Ovary (tissue), 9 donors: Measurements from ENCODE around the gene ADRM1. TPM values are rescaled to one million over a fixed set of nuclear protein-coding genes. Genes with fewer than 3 reads are reported as not detected.

Source experiments
- DNase-seq, 5 donors: peaks; one replicate each; pipeline ENCODE4 v3.0.0-alpha.2; 2019 to 2020
- H3K27ac ChIP-seq, 2 donors: fragments of 200-600 bp; one replicate each; pipeline versions ENCODE4 v1.5.1 to v1.8.0; 2019 to 2022
- H3K27me3 ChIP-seq: fragments of 200-600 bp; one replicate; pipeline ENCODE4 v1.8.0; 2022
- H3K36me3 ChIP-seq: fragments of 200-600 bp; sonication (generic); one replicate; pipeline ENCODE4 v1.5.1; 2019
- H3K4me1 ChIP-seq: one replicate; pipeline ENCODE4 v1.8.1; 2013; ENCODE audit warnings: mild to moderate bottlenecking, moderate library complexity; ENCODE audit not compliant: insufficient read depth
- H3K4me3 ChIP-seq: fragments of 200-600 bp; sonication (generic); one replicate; pipeline ENCODE4 v1.5.1; 2017
- H3K9me3 ChIP-seq, 2 donors: fragments of 200-600 bp in 1 of 2; sonication (generic) in 1 of 2; one replicate each; pipeline versions ENCODE4 v1.5.1 to v1.8.1; 2013 to 2019; ENCODE audit warnings: mild to moderate bottlenecking in 1 of 2, moderate library complexity in 1 of 2
- EP300 ChIP-seq: sonication (generic); formaldehyde crosslinking; IDR thresholded peaks from one replicate; pipeline ENCODE4 v1.6.1; 2017; ENCODE audit warnings: antibody characterized with exemption
- POLR2A ChIP-seq: fragments of 450-650 bp; IDR thresholded peaks from one replicate; pipeline ENCODE4 v1.6.1; 2017; ENCODE audit warnings: antibody characterized with exemption, mild to moderate bottlenecking, moderate library complexity
- WGBS, 3 donors: extraction: QIAGEN DNeasy Blood & Tissue Kit in 1 of 3; methylation state at CpG; one replicate each; pipeline versions ENCODE4 v1.1.5 to v1.1.7; 2013 to 2017; 5-methylcytosine and 5-hydroxymethylcytosine counted together
- intact Hi-C, 4 donors: fragments of 100-400 bp; cut with DNase I; formaldehyde crosslinking; loops; one replicate each; pipeline versions ENCODE4 v1.11.0 to v1.15.1; 2022 to 2023
- polyA plus RNA-seq, 2 donors: library from polyadenylated mRNA; stranded (reverse); fragments of 200-250 nt in 1 of 2; fragments of 350-450 nt in 1 of 2; fragmentation: Illumina TruSeq in 1 of 2; extraction: RNeasy Lipid Tissue Mini Kit (QIAGEN cat#74804) in 1 of 2; gene quantifications; one replicate each; pipeline ENCODE4 v1.2.3, GENCODE V29; 2013 to 2014
- total RNA-seq, 7 donors: library from RNA; depleted of rRNA in 2 of 7; stranded (reverse); fragments of >200 nt in 2 of 7; fragmentation: NEBNext Ultra II Directional in 3 of 7; extraction: Animal tissue kit (Norgen Biotek cat#: 25700) in 3 of 7; gene quantifications; one replicate each; pipeline versions ENCODE4 v1.1.0 to v1.2.4, GENCODE V29; 2016 to 2023
- TF ChIP-seq, protein P1 (sequence below), 3 donors: fragments of 450-650 bp in 2 of 3; fragments of 200-600 bp in 1 of 3; IDR thresholded peaks; one replicate each; pipeline versions ENCODE4 v1.5.1 to v1.8.0; 2016 to 2022; ENCODE audit warnings: antibody characterized with exemption in 3 of 3, mild to moderate bottlenecking in 1 of 3
- donor health status: DM: no; HTN: no; CAD: no; lungs with moderate emphysema.
- donor health status: DM: no; HTN: no; CAD: no.
- donor health status: Bipolar disorder and iron deficiency.
- donor health status: DM: yes; HTN: yes; CAD: no.
- donor health status: DM: no; HTN: no; CAD: no.
- donor health status: DM: yes; HTN: yes; CAD: no.

The ADRM1 gene
- total and polyA plus RNA-seq, 9 donors, result 7.8 to 109 (median 55.2) TPM

DNA sequence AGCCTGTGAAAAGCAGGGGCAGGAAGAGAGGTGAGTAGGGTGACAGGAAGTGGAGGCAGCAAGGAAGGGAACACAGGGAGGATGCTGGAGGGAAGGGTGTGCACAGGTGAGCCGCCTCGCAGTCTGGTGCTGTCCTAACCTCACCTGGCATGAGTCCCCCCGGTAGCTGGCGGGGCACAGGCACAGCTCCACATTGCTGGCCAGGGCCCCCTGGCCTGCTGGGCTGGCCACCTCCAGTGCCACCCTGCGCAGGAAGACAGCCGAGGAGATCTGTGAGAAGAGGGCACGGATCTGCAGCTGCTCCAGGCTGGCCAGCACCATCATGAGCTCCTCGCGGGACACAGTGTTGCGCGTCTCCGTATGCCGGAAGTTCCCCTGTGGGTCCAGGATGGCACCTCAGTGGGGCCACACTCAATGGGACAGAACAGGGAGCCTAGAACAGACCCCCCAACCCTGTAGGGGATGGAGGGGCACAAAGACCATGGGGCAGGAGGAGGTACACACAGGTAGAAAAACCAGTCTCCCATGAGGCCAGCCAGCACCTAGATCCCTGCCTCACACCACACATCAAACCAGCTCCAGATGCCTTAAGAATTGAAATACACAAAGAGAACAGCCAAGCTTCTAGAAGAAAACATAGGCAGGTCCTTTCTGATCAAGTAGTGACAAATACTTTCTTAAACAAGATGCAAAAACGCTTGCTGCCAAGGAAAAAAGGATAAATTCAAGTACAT is 22.5 kb downstream of the ADRM1 start:
- intact Hi-C loops, result no loop called here
- Histone ChIP-seq H3K27me3 (no peaks in the 10 kb centered on the region), H3K4me1 (no peaks in the 10 kb centered on the region), H3K9me3 (no peaks in the 10 kb centered on the region), H3K4me3 (no peak overlapping the region), H3K27ac (no peak overlapping the region), H3K36me3 (no peaks in the 10 kb centered on the region)
- TF ChIP-seq, protein P1, sequence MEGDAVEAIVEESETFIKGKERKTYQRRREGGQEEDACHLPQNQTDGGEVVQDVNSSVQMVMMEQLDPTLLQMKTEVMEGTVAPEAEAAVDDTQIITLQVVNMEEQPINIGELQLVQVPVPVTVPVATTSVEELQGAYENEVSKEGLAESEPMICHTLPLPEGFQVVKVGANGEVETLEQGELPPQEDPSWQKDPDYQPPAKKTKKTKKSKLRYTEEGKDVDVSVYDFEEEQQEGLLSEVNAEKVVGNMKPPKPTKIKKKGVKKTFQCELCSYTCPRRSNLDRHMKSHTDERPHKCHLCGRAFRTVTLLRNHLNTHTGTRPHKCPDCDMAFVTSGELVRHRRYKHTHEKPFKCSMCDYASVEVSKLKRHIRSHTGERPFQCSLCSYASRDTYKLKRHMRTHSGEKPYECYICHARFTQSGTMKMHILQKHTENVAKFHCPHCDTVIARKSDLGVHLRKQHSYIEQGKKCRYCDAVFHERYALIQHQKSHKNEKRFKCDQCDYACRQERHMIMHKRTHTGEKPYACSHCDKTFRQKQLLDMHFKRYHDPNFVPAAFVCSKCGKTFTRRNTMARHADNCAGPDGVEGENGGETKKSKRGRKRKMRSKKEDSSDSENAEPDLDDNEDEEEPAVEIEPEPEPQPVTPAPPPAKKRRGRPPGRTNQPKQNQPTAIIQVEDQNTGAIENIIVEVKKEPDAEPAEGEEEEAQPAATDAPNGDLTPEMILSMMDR (IDR thresholded peaks at IDR 0.05), result no peak
- TF ChIP-seq EP300 (no peak), POLR2A (no peak)
- 88 to 96% (median 95%) methylated on average over 13 to 14 of the region's 14 CpGs for WGBS, 3 donors
- DNase-seq, result peak in 1 of 5 donors; percentile 8

DNA sequence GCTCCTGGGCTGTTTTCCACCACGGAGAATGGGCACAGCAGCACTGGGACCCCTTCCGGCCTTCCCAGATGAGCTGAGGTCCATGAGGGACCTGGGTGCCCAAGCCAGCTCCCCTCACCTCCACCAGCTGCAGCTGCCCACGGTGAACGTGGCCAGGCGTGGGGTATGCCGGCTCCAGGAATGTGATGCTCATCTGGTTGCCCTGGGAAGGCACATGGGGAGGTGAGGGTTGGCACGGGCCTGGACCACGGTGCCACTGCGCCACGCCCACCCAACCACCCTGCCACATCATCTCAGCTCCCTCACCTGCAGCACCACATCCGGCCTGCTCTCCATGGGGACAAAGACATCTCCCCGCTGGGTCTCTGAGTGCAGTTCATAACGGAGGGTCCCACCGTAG is 23.8 kb downstream of the ADRM1 start:
- Histone ChIP-seq H3K4me1 (no peaks in the 10 kb centered on the region), H3K36me3 (no peaks in the 10 kb centered on the region), H3K4me3 (no peak overlapping the region), H3K27ac (no peak overlapping the region), H3K27me3 (no peaks in the 10 kb centered on the region), H3K9me3 (no peaks in the 10 kb centered on the region)
- 89 to 94% (median 94%) methylated on average over 14 of the region's 14 CpGs for WGBS, 3 donors
- DNase-seq, result no peak
- intact Hi-C loops, result no loop called here
- TF ChIP-seq, protein P1 (IDR thresholded peaks at IDR 0.05), result no peak
- no peak for TF ChIP-seq POLR2A
- no peak for TF ChIP-seq EP300

GRCh38 chr20:62326959-62327725 is 24.3 kb downstream of the ADRM1 start:
- Histone ChIP-seq H3K36me3 (no peaks in the 10 kb centered on the region), H3K4me1 (no peaks in the 10 kb centered on the region), H3K27me3 (no peaks in the 10 kb centered on the region), H3K27ac (no peak overlapping the region), H3K4me3 (no peak overlapping the region), H3K9me3 (no peaks in the 10 kb centered on the region)
- intact Hi-C loops, result no loop called here
- 85 to 93% (median 92%) methylated on average over 23 to 30 of the region's 30 CpGs for WGBS, 3 donors
- no peak for DNase-seq
- TF ChIP-seq, protein P1 (IDR thresholded peaks at IDR 0.05), result no peak
- TF ChIP-seq EP300 (no peak), POLR2A (no peak)

- DNase-seq, result no peak
- TF ChIP-seq POLR2A, result no peak
- TF ChIP-seq, protein P1 (IDR thresholded peaks at IDR 0.05), result no peak
- TF ChIP-seq EP300, result no peak
- H3K27me3 ChIP-seq, result no peaks in the 10 kb centered on the region
- H3K36me3 ChIP-seq, result no peaks in the 10 kb centered on the region
- H3K4me3 ChIP-seq, result no peak overlapping the region
- no peaks in the 10 kb centered on the region for H3K4me1 ChIP-seq
- intact Hi-C loops, result no loop called here
- no peak overlapping the region for H3K27ac ChIP-seq
- WGBS, 3 donors, result 89 to 91% (median 90%) methylated on average over 33 of the region's 33 CpGs
- H3K9me3 ChIP-seq, result no peaks in the 10 kb centered on the region
Measured at GRCh38 chr20:62327726-62328495, 25.1 kb downstream of the ADRM1 start.
